ENCODE results near the gene EIF4ENIF1. TPM values are rescaled to one million over a fixed set of nuclear protein-coding genes. Genes with fewer than 3 reads are reported as not detected.
A peak's percentile ranks its signal among the peaks of the same experiment; 100 is the strongest.
"Not testable (repeated sequence)": the region's sequence is repeated elsewhere in the genome, so short reads cannot be mapped to it uniquely, and the experiment has no call there.

EIF4ENIF1 gene
- total RNA-seq, 2 experiments from 2014 or later: 50.3 to 50.5 TPM

DNA sequence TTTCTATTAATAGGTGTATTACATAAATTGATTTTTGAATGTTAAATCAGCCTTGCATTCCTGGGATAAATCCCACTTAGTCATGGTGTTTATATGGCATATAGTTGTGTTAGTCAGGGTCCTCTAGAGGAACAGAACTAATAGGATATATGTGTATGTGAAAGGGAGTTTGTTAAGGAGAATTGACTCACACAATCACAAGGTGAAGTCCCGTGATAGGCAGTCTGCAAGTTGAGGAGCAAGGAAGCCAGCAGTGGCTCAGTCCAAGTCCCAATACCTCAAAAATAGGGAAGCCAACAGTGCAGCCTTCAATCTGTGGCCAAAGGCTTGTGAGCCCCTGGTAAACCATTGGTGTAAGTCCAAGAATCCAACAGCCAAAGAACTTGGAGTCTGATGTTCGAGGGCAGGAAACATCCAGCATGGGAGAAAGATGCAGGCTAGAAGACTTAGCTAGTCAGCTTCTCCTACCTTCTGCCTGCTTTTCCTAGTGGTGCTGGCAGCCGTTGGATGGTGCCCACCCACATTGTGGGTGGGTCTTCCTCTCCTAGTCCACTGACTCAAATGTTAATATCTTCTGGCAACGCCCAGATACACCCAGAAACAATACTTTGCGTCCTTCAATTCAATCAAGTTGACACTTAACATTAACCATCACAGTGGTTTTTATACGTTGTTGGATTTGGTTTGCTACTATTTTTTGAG, 19.6 kb upstream of the EIF4ENIF1 start:
- H3K9me3 Mint-ChIP-seq: peaks cover 10% of the 10 kb centered on the region
- ATAC-seq (no peak), DNase-seq (no peak)
- ChIA-PET CTCF (no interaction called here), POLR2A (interaction anchor here (1.0 kb wide), 1 partner anchor 21 kb away, joined by 3 read pairs; no protein-coding TSS in a partner anchor)
- no peak overlapping the region for H3K4me3 Mint-ChIP-seq
- H3K4me1 Mint-ChIP-seq (ENCODE audit: low read depth): peaks cover 46% of the 10 kb centered on the region
- H3K27me3 Mint-ChIP-seq: no peaks in the 10 kb centered on the region
- intact Hi-C loops (cut with micrococcal nuclease): no loop called here
- H3K27ac Mint-ChIP-seq: peak overlapping the region; percentile 76
- peaks cover 59% of the 10 kb centered on the region for H3K36me3 Mint-ChIP-seq (ENCODE audit: low read depth)
- TF ChIP-seq, protein P1, sequence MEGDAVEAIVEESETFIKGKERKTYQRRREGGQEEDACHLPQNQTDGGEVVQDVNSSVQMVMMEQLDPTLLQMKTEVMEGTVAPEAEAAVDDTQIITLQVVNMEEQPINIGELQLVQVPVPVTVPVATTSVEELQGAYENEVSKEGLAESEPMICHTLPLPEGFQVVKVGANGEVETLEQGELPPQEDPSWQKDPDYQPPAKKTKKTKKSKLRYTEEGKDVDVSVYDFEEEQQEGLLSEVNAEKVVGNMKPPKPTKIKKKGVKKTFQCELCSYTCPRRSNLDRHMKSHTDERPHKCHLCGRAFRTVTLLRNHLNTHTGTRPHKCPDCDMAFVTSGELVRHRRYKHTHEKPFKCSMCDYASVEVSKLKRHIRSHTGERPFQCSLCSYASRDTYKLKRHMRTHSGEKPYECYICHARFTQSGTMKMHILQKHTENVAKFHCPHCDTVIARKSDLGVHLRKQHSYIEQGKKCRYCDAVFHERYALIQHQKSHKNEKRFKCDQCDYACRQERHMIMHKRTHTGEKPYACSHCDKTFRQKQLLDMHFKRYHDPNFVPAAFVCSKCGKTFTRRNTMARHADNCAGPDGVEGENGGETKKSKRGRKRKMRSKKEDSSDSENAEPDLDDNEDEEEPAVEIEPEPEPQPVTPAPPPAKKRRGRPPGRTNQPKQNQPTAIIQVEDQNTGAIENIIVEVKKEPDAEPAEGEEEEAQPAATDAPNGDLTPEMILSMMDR (IDR thresholded peaks at IDR 0.05): no peak

GRCh38 chr22:31508536-31508935, 18.9 kb upstream of the EIF4ENIF1 start:
- H3K4me1 Mint-ChIP-seq (ENCODE audit: low read depth): peaks cover 51% of the 10 kb centered on the region

DNA sequence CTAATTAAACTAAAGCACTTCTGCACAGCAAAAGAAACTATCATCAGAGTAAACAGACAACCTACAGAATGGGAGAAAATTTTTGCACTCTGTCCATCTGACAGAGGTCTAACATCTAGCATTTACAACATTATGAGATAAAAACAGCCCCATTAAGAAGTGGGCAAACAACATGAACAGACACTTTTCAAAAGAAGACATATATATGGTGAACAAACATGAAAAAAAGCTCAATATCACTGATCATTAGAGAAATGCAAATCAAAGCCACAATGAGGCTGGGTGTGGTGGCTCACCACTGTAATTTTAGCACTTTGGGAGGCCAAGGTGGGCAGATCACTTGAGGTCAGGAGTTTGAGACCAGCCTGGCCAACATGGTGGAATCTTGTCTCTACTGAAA, 17.9 kb upstream of the EIF4ENIF1 start:
- peaks cover 61% of the 10 kb centered on the region for H3K4me1 Mint-ChIP-seq (ENCODE audit: low read depth)
- H3K27me3 Mint-ChIP-seq; intact Hi-C loops (cut with micrococcal nuclease); H3K9me3 Mint-ChIP-seq; H3K4me3 Mint-ChIP-seq; ATAC-seq; DNase-seq: not testable (repeated sequence)
- CTCF ChIA-PET: interaction anchor here (0.9 kb wide), 1 partner anchor 49 kb away, joined by 3 read pairs; no protein-coding TSS in a partner anchor
- peaks cover 60% of the 10 kb centered on the region for H3K36me3 Mint-ChIP-seq (ENCODE audit: low read depth)
- H3K27ac Mint-ChIP-seq: peak overlapping the region; percentile 68
- POLR2A ChIA-PET: interaction anchor here (1.0 to 1.1 kb wide), 2 partner anchors 18 to 118 kb away, joined by 3 read pairs; partner anchors contain the start of gene EIF4ENIF1

More at GRCh38 chr22:31508536-31508935, 18.9 kb upstream of the EIF4ENIF1 start:
- H3K27ac Mint-ChIP-seq: peak overlapping the region; percentile 76
- no peak for DNase-seq
- peaks cover 62% of the 10 kb centered on the region for H3K36me3 Mint-ChIP-seq (ENCODE audit: low read depth)
- POLR2A ChIA-PET: interaction anchor here (1.0 kb wide), 2 partner anchors 21 to 119 kb away, joined by 3 read pairs; no protein-coding TSS in a partner anchor
- no peak overlapping the region for H3K4me3 Mint-ChIP-seq
- H3K27me3 Mint-ChIP-seq: no peaks in the 10 kb centered on the region
- TF ChIP-seq, protein P1 (IDR thresholded peaks at IDR 0.05): no peak
- peaks cover 10% of the 10 kb centered on the region for H3K9me3 Mint-ChIP-seq
- no peak for ATAC-seq
- intact Hi-C loops (cut with micrococcal nuclease): no loop called here
- CTCF ChIA-PET: no interaction called here

- Mint-ChIP-seq H3K27ac (peak overlapping the region; percentile 18), H3K4me1 (ENCODE audit: low read depth) (peaks cover 72% of the 10 kb centered on the region)
- POLR2A ChIA-PET: no interaction called here
These were observed 14.6 kb upstream of the EIF4ENIF1 start for GRCh38 chr22:31504282-31504681.

GRCh38 chr22:31503211-31503964, 13.7 kb upstream of the EIF4ENIF1 start:
- H3K4me3 Mint-ChIP-seq: no peak overlapping the region
- peak overlapping the region; percentile 53 for H3K27ac Mint-ChIP-seq
- H3K4me1 Mint-ChIP-seq (ENCODE audit: low read depth): peaks cover 74% of the 10 kb centered on the region
- DNase-seq (no peak), ATAC-seq (no peak)
- CTCF ChIA-PET: no interaction called here
- peaks cover 10% of the 10 kb centered on the region for H3K9me3 Mint-ChIP-seq
- intact Hi-C loops (cut with micrococcal nuclease): no loop called here
- no peaks in the 10 kb centered on the region for H3K27me3 Mint-ChIP-seq
- TF ChIP-seq, protein P1 (IDR thresholded peaks at IDR 0.05): no peak
- POLR2A ChIA-PET: interaction anchor here (0.8 kb wide), 1 partner anchor 19 kb away, joined by 5 read pairs; no protein-coding TSS in a partner anchor
- H3K36me3 Mint-ChIP-seq (ENCODE audit: low read depth): peaks cover 65% of the 10 kb centered on the region

More at GRCh38 chr22:31504282-31504681, 14.6 kb upstream of the EIF4ENIF1 start:
- Mint-ChIP-seq H3K36me3 (ENCODE audit: low read depth) (peaks cover 65% of the 10 kb centered on the region), H3K9me3 (peaks cover 10% of the 10 kb centered on the region), H3K4me3 (no peak overlapping the region), H3K27me3 (no peaks in the 10 kb centered on the region)
- intact Hi-C loops (cut with micrococcal nuclease): no loop called here
- ATAC-seq (peak; percentile 64), DNase-seq (no peak)
- CTCF ChIA-PET: no interaction called here
- TF ChIP-seq, protein P1 (IDR thresholded peaks at IDR 0.05): no peak

All from activated CD8-positive, alpha-beta T cell treated with anti-CD3 and anti-CD28 coated beads for 36 hours (primary cell).